Muscle of leg (tissue), 11 donors: ENCODE data around the gene DHX8. TPM values are rescaled to one million over a fixed set of nuclear protein-coding genes. Genes with fewer than 3 reads are reported as not detected.
"Not testable (repeated sequence)": the region's sequence is repeated elsewhere in the genome, so short reads cannot be mapped to it uniquely, and the experiment has no call there.

Experiments used
- DNase-seq: peaks from one replicate; pipeline ENCODE4 v3.0.0; 2013
- H3K27ac ChIP-seq: one replicate; pipeline ENCODE4 v1.5.1; 2013; ENCODE audit warnings: mild to moderate bottlenecking, low read length, control low read depth
- H3K27me3 ChIP-seq: one replicate; pipeline ENCODE4 v1.6.1; 2013; ENCODE audit warnings: low read length; ENCODE audit not compliant: control insufficient read depth, insufficient read depth
- H3K36me3 ChIP-seq: one replicate; pipeline ENCODE4 v1.6.1; 2013; ENCODE audit warnings: low read length; ENCODE audit not compliant: control insufficient read depth, insufficient read depth
- H3K4me1 ChIP-seq: one replicate; pipeline ENCODE4 v1.6.1; 2013; ENCODE audit warnings: low read length; ENCODE audit not compliant: control insufficient read depth, insufficient read depth
- H3K4me3 ChIP-seq: one replicate; pipeline ENCODE4 v1.5.1; 2013; ENCODE audit warnings: low read length, control low read depth
- H3K9me3 ChIP-seq: replicated peaks from 2 replicates; pipeline ENCODE4 v1.6.1; 2013; ENCODE audit warnings: low read depth, low read length; ENCODE audit not compliant: control insufficient read depth
- WGBS: methylation state at CpG from one replicate; pipeline ENCODE4 v1.1.5; 2013; ENCODE audit warnings: missing lambda C conversion rate; ENCODE audit not compliant: insufficient coverage; 5-methylcytosine and 5-hydroxymethylcytosine counted together
- polyA plus RNA-seq, 8 donors: library from polyadenylated mRNA; unstranded; fragments of 120-200 nt; gene quantifications; one replicate each; pipeline versions ENCODE4 v1.2.1 to v1.2.3, GENCODE V29; 2013; ENCODE audit warnings: inconsistent platforms in 1 of 8, low replicate concordance in 1 of 8; ENCODE audit not compliant: insufficient read length in 8 of 8, insufficient read depth in 1 of 8
- total RNA-seq: library from RNA; stranded (reverse); fragments of 120-200 nt; gene quantifications from one replicate; pipeline ENCODE4 v1.2.4, GENCODE V29; 2013

Gene DHX8
- total and polyA plus RNA-seq, 9 donors, result 23.1 to 30.9 (median 25.8) TPM

DNA sequence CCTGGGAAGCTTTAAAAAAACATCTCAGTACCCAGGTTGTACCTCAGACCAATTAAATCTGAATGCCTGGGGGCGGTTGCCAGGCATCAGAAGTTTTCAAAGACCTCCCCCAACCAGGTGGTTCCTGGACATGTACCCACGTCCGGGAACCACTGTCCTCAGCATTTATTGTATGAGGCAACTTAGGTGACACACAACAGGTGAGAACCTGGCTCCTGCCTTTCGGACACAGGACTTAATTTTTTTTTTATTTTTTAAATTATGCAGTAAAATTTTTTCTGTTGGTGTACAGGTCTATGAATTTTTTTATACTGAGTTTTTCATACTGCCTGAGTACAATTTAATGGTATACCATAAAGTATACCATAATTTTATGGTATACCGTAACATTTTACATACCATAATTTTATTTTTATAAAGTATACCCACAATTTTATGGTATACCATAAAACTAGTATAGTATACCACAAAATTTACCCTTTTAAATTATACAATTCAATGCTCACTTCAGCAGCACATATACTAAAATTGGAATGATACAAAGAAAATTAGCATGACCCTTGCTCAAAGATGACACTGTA is 38.7 kb upstream of the DHX8 start:
- Histone ChIP-seq H3K27ac (no peak overlapping the region), H3K4me3 (no peak overlapping the region), H3K9me3 (no peaks in the 10 kb centered on the region), H3K27me3 (no peaks in the 10 kb centered on the region), H3K4me1 (no peaks in the 10 kb centered on the region), H3K36me3 (no peaks in the 10 kb centered on the region)
- DNase-seq, result no peak
- 80% methylated on average over 1 of the region's 5 CpGs for whole genome bisulfite sequencing

DNA sequence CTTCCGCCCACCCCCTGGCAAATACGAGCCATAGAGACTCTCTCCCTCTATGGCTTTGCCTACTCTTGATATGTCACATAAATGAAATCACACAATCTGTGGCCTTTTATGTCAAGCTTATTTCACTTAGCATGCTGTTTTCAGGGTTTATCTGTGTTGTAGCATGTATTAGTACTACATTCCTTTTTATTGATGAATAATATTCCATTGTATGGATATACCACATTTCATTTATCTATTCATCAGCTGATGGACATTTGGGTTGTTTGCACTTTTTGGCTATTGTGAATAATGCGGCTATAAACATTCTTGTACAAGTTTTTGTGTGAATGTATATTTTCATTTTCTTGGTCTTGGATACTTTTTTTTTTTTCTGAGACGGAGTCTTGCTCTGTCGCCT is 37.0 kb upstream of the DHX8 start:
- H3K4me3 ChIP-seq, result no peak overlapping the region
- no peak for DNase-seq
- H3K27me3 ChIP-seq, result no peaks in the 10 kb centered on the region
- no peak overlapping the region for H3K27ac ChIP-seq
- H3K36me3 ChIP-seq, result no peaks in the 10 kb centered on the region
- H3K4me1 ChIP-seq, result no peaks in the 10 kb centered on the region
- WGBS, result 100% methylated on average over 2 of the region's 5 CpGs
- peaks cover 2% of the 10 kb centered on the region for H3K9me3 ChIP-seq

DNA sequence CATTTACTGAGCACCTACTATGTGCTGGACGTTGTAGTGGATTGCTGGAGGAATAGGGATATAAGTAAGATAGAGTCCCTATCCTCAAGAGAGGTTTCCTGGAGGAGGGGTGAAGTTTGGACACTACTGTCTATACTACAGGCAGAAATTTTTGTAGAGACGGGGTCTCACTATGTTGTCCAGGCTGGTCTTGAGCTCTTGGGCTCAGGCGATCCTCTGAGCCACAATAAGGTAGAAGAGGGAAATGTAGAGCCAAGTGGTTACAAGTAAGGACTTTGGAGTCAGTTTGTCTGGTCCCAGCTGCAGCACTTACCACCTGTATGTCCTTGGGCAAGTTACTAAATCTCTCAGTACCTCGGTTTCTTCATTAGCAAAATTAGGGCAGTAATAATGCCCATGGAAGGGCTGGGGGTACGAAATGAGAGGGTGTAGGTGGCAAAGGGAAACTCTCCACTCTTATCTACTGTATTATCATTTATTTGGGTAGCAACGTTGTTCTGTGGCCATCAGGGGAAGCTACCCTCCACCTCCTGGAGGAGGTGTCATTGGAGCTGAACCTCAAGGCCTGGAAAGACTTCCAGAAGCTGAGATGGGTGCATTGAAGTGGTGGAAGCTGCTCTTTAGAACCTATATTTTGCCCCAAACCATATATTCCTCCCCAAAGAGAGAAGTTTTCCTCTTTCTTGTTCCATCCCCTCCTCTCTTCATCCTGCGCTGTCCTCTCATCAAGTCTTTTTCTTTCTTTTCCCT is 34.9 kb upstream of the DHX8 start:
- H3K27ac ChIP-seq, result no peak overlapping the region

DNA sequence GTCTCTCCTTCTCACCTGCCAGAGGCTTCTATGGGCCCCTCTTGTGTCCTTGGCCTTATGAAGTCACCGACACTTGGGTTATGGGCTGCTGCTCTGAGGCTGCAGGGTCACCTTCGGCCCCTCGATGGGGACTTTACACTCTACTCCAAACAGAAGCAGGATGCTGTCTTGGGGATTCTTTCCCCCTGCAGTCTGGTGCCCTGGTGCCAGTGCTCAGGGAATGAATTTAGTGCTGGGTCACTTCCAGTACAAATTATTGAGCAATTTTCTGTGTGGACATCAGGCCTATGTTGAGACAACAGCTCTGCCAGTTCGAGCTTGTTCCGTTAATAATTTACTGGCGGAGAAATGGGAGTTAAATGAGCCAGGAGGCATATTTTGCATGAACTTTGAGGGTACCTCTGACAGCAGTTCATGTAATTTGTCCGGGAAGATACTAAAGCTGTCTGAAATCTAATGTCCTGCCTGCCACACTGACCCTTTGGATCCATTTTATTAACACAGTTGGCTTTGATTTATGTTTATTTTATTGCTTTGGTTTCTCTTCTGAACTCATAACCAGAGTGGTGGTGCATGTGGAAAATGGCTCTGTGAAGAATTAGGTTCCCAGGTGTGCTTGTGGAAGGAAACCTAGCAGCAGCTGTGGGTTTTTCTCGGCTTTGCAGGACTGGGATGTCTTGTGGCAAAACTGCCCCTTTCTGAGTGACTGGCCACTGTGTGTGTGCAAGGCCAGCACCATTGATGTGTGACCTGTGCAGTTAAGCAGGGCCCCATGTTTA is 34.1 kb upstream of the DHX8 start:
- peaks cover 9% of the 10 kb centered on the region for H3K4me1 ChIP-seq
- 54% methylated on average over 5 of the region's 8 CpGs for WGBS
- peaks cover 2% of the 10 kb centered on the region for H3K9me3 ChIP-seq
- DNase-seq, result no peak
- H3K27ac ChIP-seq, result no peak overlapping the region
- H3K27me3 ChIP-seq, result no peaks in the 10 kb centered on the region
- no peaks in the 10 kb centered on the region for H3K36me3 ChIP-seq
- no peak overlapping the region for H3K4me3 ChIP-seq

More for the DNA sequence above, 34.9 kb upstream of the DHX8 start:
- peaks cover 2% of the 10 kb centered on the region for H3K9me3 ChIP-seq
- DNase-seq, result no peak
- peaks cover 8% of the 10 kb centered on the region for H3K4me1 ChIP-seq
- no peak overlapping the region for H3K4me3 ChIP-seq
- 94% methylated on average over 3 of the region's 7 CpGs for WGBS
- H3K27me3 ChIP-seq, result no peaks in the 10 kb centered on the region
- no peaks in the 10 kb centered on the region for H3K36me3 ChIP-seq

DNA sequence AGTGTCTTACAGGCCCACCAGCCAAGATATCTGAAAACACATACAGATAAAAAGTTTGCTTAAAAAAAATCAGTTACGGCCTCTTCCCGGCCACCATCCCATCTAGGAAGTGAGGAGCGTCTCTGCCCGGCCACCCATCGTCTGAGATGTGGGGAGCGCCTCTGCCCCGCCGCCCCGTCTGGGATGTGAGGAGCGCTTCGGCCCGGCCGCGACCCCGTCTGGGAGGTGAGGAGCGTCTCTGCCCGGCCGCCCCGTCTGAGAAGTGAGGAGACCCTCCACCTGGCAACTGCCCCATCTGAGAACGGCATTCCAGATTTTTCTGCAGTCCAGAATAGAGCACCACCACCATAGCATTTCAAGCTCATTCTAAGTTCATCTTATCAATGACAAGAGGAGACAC is 33.0 kb upstream of the DHX8 start:
- not testable (repeated sequence) for H3K4me3 ChIP-seq, H3K4me1 ChIP-seq, H3K27me3 ChIP-seq, H3K9me3 ChIP-seq, H3K36me3 ChIP-seq, H3K27ac ChIP-seq, DNase-seq
- WGBS, result 95% methylated on average over 4 of the region's 20 CpGs

DNA sequence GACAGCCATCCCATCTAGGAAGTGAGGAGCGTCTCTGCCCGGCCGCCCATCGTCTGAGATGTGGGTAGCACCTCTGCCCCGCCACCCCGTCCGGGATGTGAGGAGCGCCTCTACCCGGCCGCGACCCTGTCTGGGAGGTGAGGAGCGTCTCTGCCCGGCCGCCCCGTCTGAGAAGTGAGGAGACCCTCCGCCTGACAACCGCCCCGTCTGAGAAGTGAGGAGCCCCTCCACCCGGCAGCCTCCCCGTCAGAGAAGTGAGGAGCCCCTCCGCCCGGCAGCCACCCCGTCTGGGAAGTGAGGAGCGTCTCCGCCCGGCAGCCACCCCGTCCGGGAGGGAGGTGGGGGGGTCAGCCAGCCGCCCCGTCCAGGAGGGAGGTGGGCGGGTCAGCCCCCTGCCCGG is 32.0 kb upstream of the DHX8 start:
- not testable (repeated sequence) for H3K36me3 ChIP-seq, DNase-seq, H3K4me3 ChIP-seq, H3K27ac ChIP-seq, H3K9me3 ChIP-seq, H3K27me3 ChIP-seq
- H3K4me1 ChIP-seq, result peaks cover 13% of the 10 kb centered on the region
- 94% methylated on average over 9 of the region's 32 CpGs for WGBS

DNA sequence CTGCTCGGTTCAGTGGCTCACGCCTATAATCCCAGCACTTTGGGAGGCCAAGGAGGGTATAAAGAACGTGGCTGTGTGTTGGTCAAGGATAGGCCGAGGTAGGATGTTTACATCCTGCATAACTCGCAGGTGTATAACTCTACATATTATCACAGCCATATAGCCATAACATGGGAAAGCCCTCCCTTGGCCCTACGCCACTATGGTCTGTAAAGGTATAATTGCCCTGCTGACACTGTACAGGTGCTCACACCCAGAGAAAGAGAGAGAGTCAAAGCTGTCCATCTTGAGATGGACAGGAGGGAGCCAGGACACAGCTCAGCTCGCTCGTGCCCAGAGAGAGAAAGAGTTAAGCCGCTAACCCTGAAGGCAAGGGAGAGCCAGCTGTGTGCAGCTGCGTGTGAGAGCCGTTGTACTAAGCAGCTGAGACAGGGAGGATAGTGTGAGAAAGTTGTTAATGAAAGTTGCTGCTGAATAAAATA is 30.4 kb upstream of the DHX8 start:
- Histone ChIP-seq H3K4me3 (no peak overlapping the region), H3K27me3 (no peaks in the 10 kb centered on the region), H3K36me3 (no peaks in the 10 kb centered on the region), H3K9me3 (peaks cover 2% of the 10 kb centered on the region), H3K27ac (peak overlapping the region; percentile 60), H3K4me1 (peaks cover 27% of the 10 kb centered on the region)
- 45% methylated on average over 5 of the region's 11 CpGs for WGBS
- peak; percentile 74 for DNase-seq

DNA sequence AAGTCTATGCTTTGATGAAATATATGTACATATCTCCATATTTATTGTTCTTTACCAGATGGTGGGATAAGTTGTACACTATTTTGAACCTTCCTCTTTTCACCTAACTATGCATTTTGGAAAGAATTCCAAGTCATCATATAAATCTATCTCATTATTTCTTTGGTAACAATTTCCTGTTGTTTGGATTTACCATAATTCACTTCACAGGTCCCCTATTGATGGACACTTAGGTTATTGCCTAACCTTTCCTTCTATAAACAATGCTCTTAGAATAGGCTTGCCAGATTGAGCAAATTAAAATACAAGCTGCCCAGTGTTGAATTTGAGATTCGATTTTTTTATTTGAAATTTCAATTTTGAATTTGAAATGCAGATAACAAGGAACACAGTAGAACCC is 28.9 kb upstream of the DHX8 start:
- no CpG with 5 or more reads among the region's 1 CpG for WGBS
- no peak overlapping the region for H3K27ac ChIP-seq
- H3K36me3 ChIP-seq, result no peaks in the 10 kb centered on the region
- H3K27me3 ChIP-seq, result no peaks in the 10 kb centered on the region
- peaks cover 30% of the 10 kb centered on the region for H3K4me1 ChIP-seq
- H3K4me3 ChIP-seq, result no peak overlapping the region
- H3K9me3 ChIP-seq, result peaks cover 2% of the 10 kb centered on the region
- no peak for DNase-seq

DNA sequence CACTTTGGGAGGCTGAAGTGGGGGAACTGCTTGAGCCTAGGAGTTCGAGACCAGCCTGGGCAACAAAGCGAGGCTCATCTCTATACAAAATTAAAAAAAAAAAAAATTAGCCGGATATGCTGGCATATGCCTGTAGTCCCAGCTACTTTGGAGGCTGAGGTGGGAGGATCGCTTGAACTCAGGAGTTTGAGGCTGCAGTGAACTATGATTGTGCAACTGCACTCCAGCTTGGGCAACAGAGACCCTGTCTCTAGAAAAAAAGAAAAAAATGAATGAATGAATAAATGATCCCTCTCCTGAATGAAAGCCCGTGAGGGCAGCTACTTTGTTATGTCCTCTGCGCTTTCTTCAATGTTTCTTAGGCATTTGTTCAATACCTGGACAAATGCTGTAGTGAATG is 27.7 kb upstream of the DHX8 start:
- no peak for DNase-seq
- 95% methylated on average over 3 of the region's 6 CpGs for WGBS
- Histone ChIP-seq H3K27ac (no peak overlapping the region), H3K4me3 (no peak overlapping the region), H3K4me1 (peaks cover 30% of the 10 kb centered on the region), H3K27me3 (no peaks in the 10 kb centered on the region), H3K36me3 (no peaks in the 10 kb centered on the region), H3K9me3 (peaks cover 2% of the 10 kb centered on the region)

DNA sequence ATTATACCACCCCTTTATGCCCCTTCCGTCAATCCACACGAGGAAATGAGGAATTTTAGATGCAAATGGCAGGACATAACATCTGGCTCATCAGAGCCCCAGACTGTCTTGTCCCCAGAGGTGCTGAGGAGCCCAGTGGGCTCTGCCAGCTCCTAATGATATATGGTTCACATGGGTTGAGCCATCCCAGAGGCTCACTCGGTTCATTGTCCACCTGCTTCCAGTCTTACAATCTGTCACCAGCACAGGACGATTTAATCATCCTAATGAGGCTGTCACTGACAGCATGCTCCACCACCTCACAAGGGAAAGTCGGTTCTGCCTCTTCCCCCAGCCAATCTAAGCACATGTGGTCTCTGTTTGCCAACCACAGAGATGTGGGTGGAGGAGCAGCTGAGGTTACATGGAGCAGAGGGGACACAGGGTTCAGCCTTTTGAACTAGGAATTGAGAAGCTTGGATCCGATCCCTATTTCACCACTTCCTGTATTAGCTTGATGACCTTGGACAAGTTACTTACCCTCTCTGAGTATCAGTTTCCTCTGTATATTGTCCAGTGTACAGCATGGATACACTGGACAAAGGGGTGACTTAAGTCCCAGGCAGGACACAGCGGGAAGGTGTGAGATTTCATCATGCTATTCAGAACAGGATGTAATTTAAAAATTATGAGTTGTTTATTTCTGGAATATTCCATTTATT is 27.0 kb upstream of the DHX8 start:
- no peak overlapping the region for H3K27ac ChIP-seq
- DNase-seq, result peak; percentile 55
- H3K36me3 ChIP-seq, result no peaks in the 10 kb centered on the region
- no peaks in the 10 kb centered on the region for H3K27me3 ChIP-seq
- no CpG with 5 or more reads among the region's 7 CpGs for WGBS
- H3K4me3 ChIP-seq, result no peak overlapping the region
- H3K9me3 ChIP-seq, result no peaks in the 10 kb centered on the region
- H3K4me1 ChIP-seq, result peaks cover 30% of the 10 kb centered on the region
